ENCODE measurements around the gene KSR1. TPM values are rescaled to one million over a fixed set of nuclear protein-coding genes. Genes with fewer than 3 reads are reported as not detected.
A peak's percentile ranks its signal among the peaks of the same experiment; 100 is the strongest.

Gene KSR1
- total and polyA plus RNA-seq, 2 donors (not counting 1 experiment from before 2014, with no cell fraction given), result 5.3 to 10.1 TPM

DNA sequence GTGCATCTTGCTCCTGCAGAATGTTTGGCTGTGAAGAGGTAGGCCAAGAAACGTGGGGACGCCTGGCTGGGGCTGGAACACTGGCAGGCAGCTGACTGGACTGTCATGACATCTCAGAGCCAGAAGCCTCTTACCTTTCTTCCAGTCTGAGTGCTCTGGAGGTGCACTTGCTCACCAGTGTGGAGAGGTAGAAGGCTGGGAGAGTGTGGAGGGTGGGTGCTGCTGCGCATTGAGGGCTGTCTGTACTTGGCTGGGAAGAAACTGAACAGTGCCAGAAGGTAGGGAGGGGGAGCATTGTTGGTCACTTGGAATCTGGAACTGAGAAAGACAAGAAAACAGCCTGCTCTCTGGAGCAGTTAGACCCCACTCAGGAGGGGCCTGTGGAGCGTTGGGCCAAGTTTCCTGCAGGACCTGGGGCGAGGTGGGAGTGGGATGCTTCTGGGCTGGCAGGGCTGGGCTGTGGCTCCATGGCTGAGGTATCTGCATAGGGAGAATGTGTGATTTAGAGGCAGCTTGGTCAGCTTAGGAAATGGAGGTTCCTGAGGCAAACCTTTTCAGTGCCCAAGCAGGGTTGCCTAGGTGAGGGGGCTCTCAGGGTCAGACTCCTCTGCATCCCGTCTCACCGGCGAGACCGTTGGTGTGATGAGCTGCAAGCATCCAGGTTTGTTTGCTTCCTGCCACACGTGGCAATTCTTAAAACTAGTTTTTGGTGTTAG, 55.1 kb downstream of the KSR1 start:
- TF ChIP-seq, protein P1, sequence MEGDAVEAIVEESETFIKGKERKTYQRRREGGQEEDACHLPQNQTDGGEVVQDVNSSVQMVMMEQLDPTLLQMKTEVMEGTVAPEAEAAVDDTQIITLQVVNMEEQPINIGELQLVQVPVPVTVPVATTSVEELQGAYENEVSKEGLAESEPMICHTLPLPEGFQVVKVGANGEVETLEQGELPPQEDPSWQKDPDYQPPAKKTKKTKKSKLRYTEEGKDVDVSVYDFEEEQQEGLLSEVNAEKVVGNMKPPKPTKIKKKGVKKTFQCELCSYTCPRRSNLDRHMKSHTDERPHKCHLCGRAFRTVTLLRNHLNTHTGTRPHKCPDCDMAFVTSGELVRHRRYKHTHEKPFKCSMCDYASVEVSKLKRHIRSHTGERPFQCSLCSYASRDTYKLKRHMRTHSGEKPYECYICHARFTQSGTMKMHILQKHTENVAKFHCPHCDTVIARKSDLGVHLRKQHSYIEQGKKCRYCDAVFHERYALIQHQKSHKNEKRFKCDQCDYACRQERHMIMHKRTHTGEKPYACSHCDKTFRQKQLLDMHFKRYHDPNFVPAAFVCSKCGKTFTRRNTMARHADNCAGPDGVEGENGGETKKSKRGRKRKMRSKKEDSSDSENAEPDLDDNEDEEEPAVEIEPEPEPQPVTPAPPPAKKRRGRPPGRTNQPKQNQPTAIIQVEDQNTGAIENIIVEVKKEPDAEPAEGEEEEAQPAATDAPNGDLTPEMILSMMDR (conservative IDR thresholded peaks at IDR 0.05 in 1 of 2, IDR thresholded peaks at IDR 0.05 in 1 of 2; ENCODE audit: low read depth in 1 of 2, low read length in 2 of 2), result no peak
- no peak for TF ChIP-seq EZH2 (IDR thresholded peaks at IDR 0.05; ENCODE audit: low read length, missing control alignments)

DNA sequence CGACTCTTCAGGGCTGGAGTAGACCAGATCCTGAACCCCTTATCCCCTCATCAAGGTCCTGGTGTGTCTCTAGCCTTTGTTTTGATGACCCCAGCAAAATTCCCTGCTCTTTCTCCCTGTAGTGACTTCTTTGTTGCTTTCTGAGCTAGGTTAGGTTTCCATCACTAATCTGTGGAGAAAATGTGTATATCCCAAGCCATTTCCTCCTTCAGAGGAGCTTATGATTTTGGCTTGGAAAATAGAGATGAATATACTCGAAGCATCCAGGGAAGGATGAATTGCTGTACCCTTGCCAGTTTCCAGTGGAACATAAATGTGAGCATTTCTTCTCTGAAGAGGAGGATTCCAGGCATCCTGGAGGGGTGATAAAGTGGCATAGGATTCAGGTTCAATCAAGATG, 55.8 kb downstream of the KSR1 start:
- Histone ChIP-seq H3K9ac (ENCODE audit: insufficient read depth, low read length) (no peak overlapping the region), H3K27me3 (ENCODE audit: control insufficient read depth, insufficient read depth, low read length) (no peaks in the 10 kb centered on the region), H3K4me2 (ENCODE audit: extremely low read depth, insufficient read depth, low read length) (no peak overlapping the region), H3K27ac (ENCODE audit: insufficient read depth, low read length) (no peak overlapping the region), H3K36me3 (ENCODE audit: control insufficient read depth, insufficient read depth, low read length) (no peaks in the 10 kb centered on the region), H2AFZ (ENCODE audit: low read length) (no peak overlapping the region), H3K4me3 (replicated peaks in 1 of 4; ENCODE audit: control extremely low read depth in 1 of 4, insufficient read depth in 1 of 4, low read depth in 3 of 4, low read length in 4 of 4) (no peak overlapping the region), H3K79me2 (ENCODE audit: control insufficient read depth, insufficient read depth, low read length) (no peaks in the 10 kb centered on the region), H3K9me3 (ENCODE audit: control insufficient read depth, insufficient read depth, low read depth, low read length) (no peaks in the 10 kb centered on the region), H4K20me1 (ENCODE audit: control insufficient read depth, extremely low read depth, insufficient read depth, low read length) (no peaks in the 10 kb centered on the region), H3K4me1 (ENCODE audit: control insufficient read depth, extremely low read depth, insufficient read depth, low read length) (no peaks in the 10 kb centered on the region)
- no peak for DNase-seq (ENCODE audit: low read depth in 2 of 2)
- TF ChIP-seq, protein P1 (conservative IDR thresholded peaks at IDR 0.05 in 1 of 2, IDR thresholded peaks at IDR 0.05 in 1 of 2; ENCODE audit: low read depth in 1 of 2, low read length in 2 of 2), result no peak

More for the DNA sequence above, 55.1 kb downstream of the KSR1 start:
- Histone ChIP-seq H3K4me1 (ENCODE audit: control insufficient read depth, extremely low read depth, insufficient read depth, low read length) (no peaks in the 10 kb centered on the region), H3K27me3 (ENCODE audit: control insufficient read depth, insufficient read depth, low read length) (no peaks in the 10 kb centered on the region), H2AFZ (ENCODE audit: low read length) (no peak overlapping the region), H3K27ac (ENCODE audit: insufficient read depth, low read length) (no peak overlapping the region), H3K79me2 (ENCODE audit: control insufficient read depth, insufficient read depth, low read length) (no peaks in the 10 kb centered on the region), H3K9me3 (ENCODE audit: control insufficient read depth, insufficient read depth, low read depth, low read length) (no peaks in the 10 kb centered on the region), H4K20me1 (ENCODE audit: control insufficient read depth, extremely low read depth, insufficient read depth, low read length) (no peaks in the 10 kb centered on the region), H3K9ac (ENCODE audit: insufficient read depth, low read length) (no peak overlapping the region), H3K4me2 (ENCODE audit: extremely low read depth, insufficient read depth, low read length) (no peak overlapping the region), H3K4me3 (replicated peaks in 1 of 4; ENCODE audit: control extremely low read depth in 1 of 4, insufficient read depth in 1 of 4, low read depth in 3 of 4, low read length in 4 of 4) (no peak overlapping the region), H3K36me3 (ENCODE audit: control insufficient read depth, insufficient read depth, low read length) (no peaks in the 10 kb centered on the region)
- DNase-seq (ENCODE audit: low read depth in 2 of 2), result no peak

DNA sequence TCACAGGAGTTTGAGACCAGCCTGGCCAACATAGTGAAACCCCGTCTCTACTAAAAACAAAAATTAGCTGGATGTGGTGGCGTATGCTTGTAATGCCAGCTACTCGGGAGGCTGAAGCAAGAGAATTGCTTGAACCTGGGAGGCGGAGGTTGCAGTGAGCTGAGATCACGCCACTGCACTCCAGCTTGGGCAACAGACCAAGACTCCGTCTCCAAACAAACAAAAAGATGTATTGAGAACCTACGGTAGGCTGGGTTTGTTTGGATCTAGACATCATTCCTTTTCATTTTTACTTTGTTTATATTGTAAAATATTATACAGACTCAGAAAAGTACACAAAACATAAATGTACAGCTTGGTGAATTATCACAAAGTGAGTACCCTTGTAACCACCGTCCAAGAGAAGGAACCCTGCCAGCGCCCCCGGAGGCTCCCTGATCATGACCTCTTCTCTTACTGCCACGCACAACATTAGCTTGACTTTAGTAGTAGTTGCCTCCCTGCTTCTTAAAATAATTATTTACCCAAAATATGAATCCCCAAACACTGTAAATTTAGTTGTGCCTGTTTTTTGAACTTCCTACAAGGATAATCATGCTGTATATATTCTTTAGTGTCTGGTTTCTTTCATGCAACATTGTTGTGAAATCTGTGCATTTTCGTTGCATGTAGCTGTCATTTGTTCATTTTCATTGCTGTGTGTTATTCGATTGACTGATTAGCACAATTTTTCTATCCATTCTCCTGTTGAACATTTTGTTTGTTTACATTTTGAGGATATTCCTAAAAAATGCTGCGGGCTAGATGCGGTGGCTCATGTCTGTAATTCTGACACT, 56.5 kb downstream of the KSR1 start:
- peak in 1 of 2 donors; percentile 76 for DNase-seq (ENCODE audit: low read depth in 2 of 2)
- Histone ChIP-seq H3K9me3 (ENCODE audit: control insufficient read depth, insufficient read depth, low read depth, low read length) (no peaks in the 10 kb centered on the region), H3K4me2 (ENCODE audit: extremely low read depth, insufficient read depth, low read length) (no peak overlapping the region), H3K4me3 (replicated peaks in 1 of 4; ENCODE audit: control extremely low read depth in 1 of 4, insufficient read depth in 1 of 4, low read depth in 3 of 4, low read length in 4 of 4) (no peak overlapping the region), H3K27ac (ENCODE audit: insufficient read depth, low read length) (no peak overlapping the region), H3K9ac (ENCODE audit: insufficient read depth, low read length) (no peak overlapping the region), H3K36me3 (ENCODE audit: control insufficient read depth, insufficient read depth, low read length) (no peaks in the 10 kb centered on the region), H3K79me2 (ENCODE audit: control insufficient read depth, insufficient read depth, low read length) (no peaks in the 10 kb centered on the region), H2AFZ (ENCODE audit: low read length) (no peak overlapping the region), H3K4me1 (ENCODE audit: control insufficient read depth, extremely low read depth, insufficient read depth, low read length) (no peaks in the 10 kb centered on the region), H3K27me3 (ENCODE audit: control insufficient read depth, insufficient read depth, low read length) (no peaks in the 10 kb centered on the region), H4K20me1 (ENCODE audit: control insufficient read depth, extremely low read depth, insufficient read depth, low read length) (no peaks in the 10 kb centered on the region)
- TF ChIP-seq, protein P1 (conservative IDR thresholded peaks at IDR 0.05 in 1 of 2, IDR thresholded peaks at IDR 0.05 in 1 of 2; ENCODE audit: low read depth in 1 of 2, low read length in 2 of 2), result no peak
- TF ChIP-seq EZH2 (IDR thresholded peaks at IDR 0.05; ENCODE audit: low read length, missing control alignments), result no peak
